Tibial nerve (tissue), 4 donors: ENCODE measurements around the gene CYTH1. TPM values are rescaled to one million over a fixed set of nuclear protein-coding genes. Genes with fewer than 3 reads are reported as not detected.

ENCODE experiments used
- DNase-seq, 2 donors: peaks; one replicate each; pipeline ENCODE4 v3.0.0-alpha.2; 2019; ENCODE audit warnings: low spot score in 2 of 2
- H3K27ac ChIP-seq, 4 donors: fragments of 200-600 bp; sonication (generic) in 3 of 4; one replicate each; pipeline ENCODE4 v1.5.1; 2017 to 2019; ENCODE audit warnings: mild to moderate bottlenecking in 1 of 4
- H3K27me3 ChIP-seq, 2 donors: fragments of 200-600 bp; sonication (generic) in 1 of 2; one replicate each; pipeline versions ENCODE4 v1.5.1 to v1.6.0; 2017 to 2019
- H3K36me3 ChIP-seq, 3 donors: fragments of 200-600 bp; sonication (generic); one replicate each; pipeline ENCODE4 v1.5.1; 2018 to 2019
- H3K4me1 ChIP-seq, 4 donors: fragments of 200-600 bp; sonication (generic) in 3 of 4; one replicate each; pipeline ENCODE4 v1.5.1; 2017 to 2019
- H3K4me3 ChIP-seq, 4 donors: fragments of 200-600 bp; sonication (generic) in 3 of 4; one replicate each; pipeline ENCODE4 v1.5.1; 2017 to 2019; ENCODE audit warnings: mild to moderate bottlenecking in 1 of 4, moderate library complexity in 1 of 4
- H3K9me3 ChIP-seq, 4 donors: fragments of 200-600 bp; sonication (generic) in 3 of 4; one replicate each; pipeline ENCODE4 v1.5.1; 2017 to 2019
- CTCF ChIP-seq, 5 experiments: fragments of 200-600 bp in 3 of 5; fragments of 450-650 bp in 2 of 5; sonication (generic) in 3 of 5; IDR thresholded peaks; one replicate each; pipeline ENCODE4 v1.5.1; 2016 to 2019; ENCODE audit warnings: antibody characterized with exemption in 5 of 5, mild to moderate bottlenecking in 3 of 5, moderate library complexity in 2 of 5
- EP300 ChIP-seq, 2 donors: sonication (generic); formaldehyde crosslinking; IDR thresholded peaks; one replicate each; pipeline ENCODE4 v1.6.1; 2017; ENCODE audit warnings: antibody characterized with exemption in 2 of 2, mild to moderate bottlenecking in 1 of 2
- POLR2A ChIP-seq, 2 donors: fragments of 450-650 bp; IDR thresholded peaks; one replicate each; pipeline ENCODE4 v1.6.1; 2017; ENCODE audit warnings: antibody characterized with exemption in 2 of 2, mild to moderate bottlenecking in 2 of 2, moderate library complexity in 2 of 2
- WGBS, 2 donors: methylation state at CpG; one replicate each; pipeline ENCODE4 v1.1.5; 2018; 5-methylcytosine and 5-hydroxymethylcytosine counted together
- total RNA-seq, 4 donors: library from RNA; depleted of rRNA; stranded (reverse); fragments of >200 nt; gene quantifications; one replicate each; pipeline ENCODE4 v1.1.0, GENCODE V29; 2016

The CYTH1 gene
- total RNA-seq, 4 donors from 2014 or later: 53.1 to 81.0 (median 63.8) TPM

GRCh38 chr17:78652913-78653312 lies 129.2 kb downstream of the CYTH1 start:
- H3K36me3 ChIP-seq: no peaks in the 10 kb centered on the region
- H3K9me3 ChIP-seq: peaks cover 0 to 8% (median 0%) of the 10 kb centered on the region in 4 donors
- no peak overlapping the region for H3K27ac ChIP-seq
- WGBS, 2 donors: 76 to 81% methylated on average over 11 of the region's 11 CpGs
- no peaks in the 10 kb centered on the region for H3K27me3 ChIP-seq
- H3K4me3 ChIP-seq: no peak overlapping the region
- no peaks in the 10 kb centered on the region for H3K4me1 ChIP-seq
- TF ChIP-seq POLR2A (IDR thresholded peaks at IDR 0.05): no peak
- no peak for TF ChIP-seq EP300 (IDR thresholded peaks at IDR 0.05)
- no peak for TF ChIP-seq CTCF (IDR thresholded peaks at IDR 0.05)
- no peak for DNase-seq

GRCh38 chr17:78652024-78652423 lies 130.0 kb downstream of the CYTH1 start:
- no peak for DNase-seq
- TF ChIP-seq EP300 (IDR thresholded peaks at IDR 0.05) (no peak), CTCF (IDR thresholded peaks at IDR 0.05) (no peak), POLR2A (IDR thresholded peaks at IDR 0.05) (no peak)
- no peaks in the 10 kb centered on the region for H3K4me1 ChIP-seq
- no peak overlapping the region for H3K27ac ChIP-seq
- WGBS, 2 donors: 92 to 100% methylated on average over 1 of the region's 1 CpG
- peaks cover 0 to 8% (median 0%) of the 10 kb centered on the region in 4 donors for H3K9me3 ChIP-seq
- H3K36me3 ChIP-seq: no peaks in the 10 kb centered on the region
- no peak overlapping the region for H3K4me3 ChIP-seq
- no peaks in the 10 kb centered on the region for H3K27me3 ChIP-seq

GRCh38 chr17:78651554-78651953 lies 130.5 kb downstream of the CYTH1 start:
- Histone ChIP-seq H3K27me3 (no peaks in the 10 kb centered on the region), H3K27ac (no peak overlapping the region), H3K36me3 (no peaks in the 10 kb centered on the region), H3K4me1 (no peaks in the 10 kb centered on the region), H3K9me3 (peaks cover 0 to 8% (median 0%) of the 10 kb centered on the region in 4 donors), H3K4me3 (no peak overlapping the region)
- DNase-seq: no peak
- TF ChIP-seq CTCF (IDR thresholded peaks at IDR 0.05) (no peak), POLR2A (IDR thresholded peaks at IDR 0.05) (no peak), EP300 (IDR thresholded peaks at IDR 0.05) (no peak)
- 77 to 82% methylated on average over 1 of the region's 1 CpG for WGBS, 2 donors

GRCh38 chr17:78650093-78650715 lies 131.9 kb downstream of the CYTH1 start:
- no peak for DNase-seq
- H3K27me3 ChIP-seq: peaks cover 0 to 8% of the 10 kb centered on the region in 2 donors
- peaks cover 0 to 8% (median 0%) of the 10 kb centered on the region in 4 donors for H3K9me3 ChIP-seq
- peaks cover 0 to 12% (median 0%) of the 10 kb centered on the region in 4 donors for H3K4me1 ChIP-seq
- no peak for TF ChIP-seq CTCF (IDR thresholded peaks at IDR 0.05)
- no peak for TF ChIP-seq EP300 (IDR thresholded peaks at IDR 0.05)
- no peak for TF ChIP-seq POLR2A (IDR thresholded peaks at IDR 0.05)
- H3K4me3 ChIP-seq: no peak overlapping the region
- H3K36me3 ChIP-seq: no peaks in the 10 kb centered on the region
- no peak overlapping the region for H3K27ac ChIP-seq
- 59 to 65% methylated on average over 11 of the region's 11 CpGs for WGBS, 2 donors

GRCh38 chr17:78648293-78648692 lies 133.8 kb downstream of the CYTH1 start:
- no peak overlapping the region for H3K27ac ChIP-seq
- no peaks in the 10 kb centered on the region for H3K36me3 ChIP-seq
- H3K4me1 ChIP-seq: peaks cover 0 to 12% (median 0%) of the 10 kb centered on the region in 4 donors
- H3K27me3 ChIP-seq: peaks cover 0 to 8% of the 10 kb centered on the region in 2 donors
- 78 to 98% methylated on average over 5 of the region's 5 CpGs for WGBS, 2 donors
- H3K9me3 ChIP-seq: peaks cover 0 to 8% (median 0%) of the 10 kb centered on the region in 4 donors
- DNase-seq: no peak
- H3K4me3 ChIP-seq: no peak overlapping the region
- TF ChIP-seq CTCF (IDR thresholded peaks at IDR 0.05) (no peak), POLR2A (IDR thresholded peaks at IDR 0.05) (no peak), EP300 (IDR thresholded peaks at IDR 0.05) (no peak)
